HPDE6-E6E7 (cell line): ENCODE results near the gene ZNF26.
"Not testable (repeated sequence)": the region's sequence is repeated elsewhere in the genome, so short reads cannot be mapped to it uniquely, and the experiment has no call there.

Source experiments
- DNase-seq: peaks from one replicate; pipeline ENCODE4 v3.0.0; 2011; ENCODE audit warnings: missing footprints; ENCODE audit errors: extremely low spot score

Gene ZNF26

DNA sequence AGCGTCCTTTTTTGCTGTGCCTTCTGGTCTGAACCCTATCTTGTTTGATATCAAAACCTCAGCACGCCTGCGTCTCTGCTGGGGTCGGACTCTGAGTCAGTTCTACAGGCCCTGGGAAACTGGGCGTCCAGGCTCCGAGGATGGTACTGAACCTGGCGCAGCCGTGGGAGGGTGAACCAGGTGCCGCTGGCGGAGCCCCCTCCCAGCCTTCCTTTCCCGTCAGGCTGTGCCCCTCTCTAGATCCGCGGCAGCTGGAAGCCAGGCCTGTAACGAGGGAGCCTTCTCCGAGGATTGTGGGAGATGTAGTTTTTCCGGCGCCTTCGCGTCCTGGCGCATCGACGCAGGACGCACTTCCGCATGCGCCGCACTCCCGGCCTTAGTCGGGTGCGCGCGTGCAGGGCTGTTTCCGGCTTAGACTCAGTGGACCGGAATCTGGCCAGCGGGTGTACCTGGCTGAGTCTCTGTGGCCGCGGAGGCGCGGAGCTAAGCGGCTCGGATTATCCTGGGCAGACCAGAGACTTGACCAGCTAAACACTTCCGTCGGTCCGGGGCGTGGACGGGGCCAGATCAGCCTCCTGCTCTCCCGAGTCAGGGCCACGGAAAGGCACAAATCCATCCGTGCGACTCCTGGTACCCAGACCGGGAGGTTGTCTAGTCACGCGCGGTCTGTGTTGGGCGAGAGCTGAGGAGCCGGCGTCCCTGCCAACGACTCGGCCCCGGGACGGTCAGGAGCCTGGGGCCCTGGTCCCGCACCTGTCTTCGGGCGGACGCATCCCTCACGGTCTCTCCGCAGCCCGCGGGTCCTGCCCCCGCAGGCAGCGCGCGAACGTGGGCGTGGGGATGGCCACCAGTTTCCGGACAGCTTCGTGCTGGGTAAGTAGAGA is at the start of gene ZNF26:
Gene ZNF26, plus strand, starts transcription at position 367 of the 884 bp plus-strand sequence. Its CDS starts 474 bp downstream, at position 841.
- DNase-seq, result peak; percentile 96

DNA sequence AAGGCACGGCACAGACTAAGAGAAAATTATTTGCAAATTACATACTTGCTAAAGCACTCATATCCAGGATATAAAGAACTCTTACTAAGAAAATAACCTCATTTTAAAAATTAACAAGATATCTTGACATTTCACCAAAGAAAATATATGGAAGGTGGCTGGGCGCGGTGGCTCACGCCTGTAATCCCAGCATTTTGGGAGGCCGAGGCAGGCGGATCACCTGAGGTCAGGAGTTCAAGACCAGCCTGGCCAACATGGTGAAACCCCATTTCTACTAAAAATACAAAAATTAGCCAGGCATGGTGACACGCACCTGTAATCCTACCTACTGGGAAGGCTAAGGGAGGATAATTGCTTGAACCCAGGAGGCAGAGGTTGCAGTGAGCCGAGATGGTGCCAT is 49.2 kb upstream of the ZNF26 start:
- not testable (repeated sequence) for DNase-seq

DNA sequence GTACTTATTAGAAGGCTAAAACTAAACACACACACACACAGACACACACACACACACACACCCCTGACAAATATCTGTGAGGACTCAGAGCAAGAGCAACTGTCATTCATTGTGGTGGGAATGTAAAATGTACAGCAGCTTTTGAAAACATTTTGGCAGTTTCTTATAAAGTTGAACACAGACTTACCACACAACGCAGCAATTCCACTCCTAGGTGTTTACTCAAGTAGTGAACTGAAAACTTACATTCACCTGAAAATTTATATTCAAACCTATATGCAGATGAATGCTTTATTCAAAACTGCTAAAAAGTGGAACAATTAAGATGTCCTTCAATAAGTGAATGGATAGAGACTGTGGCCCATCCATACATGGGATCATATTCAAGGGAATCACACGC is 48.7 kb upstream of the ZNF26 start:
- no peak for DNase-seq

DNA sequence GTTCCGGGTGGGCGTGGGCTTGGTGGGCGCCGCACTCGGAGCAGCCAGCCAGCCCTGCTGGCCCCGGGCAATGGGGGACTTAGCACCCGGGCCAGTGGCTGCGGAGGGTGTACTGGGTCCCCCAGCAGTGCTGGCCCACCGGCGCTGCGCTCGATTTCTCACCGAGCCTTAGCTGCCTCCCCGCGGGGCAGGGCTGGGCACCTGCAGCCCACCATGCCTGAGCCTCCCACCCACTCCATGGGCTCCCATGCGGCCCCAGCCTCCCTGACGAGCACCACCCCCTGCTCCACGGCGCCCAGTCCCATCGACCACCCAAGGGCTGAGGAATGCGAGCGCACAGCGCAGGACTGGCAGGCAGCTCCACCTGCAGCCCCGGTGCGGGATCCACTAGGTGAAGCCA is 47.4 kb upstream of the ZNF26 start:
- not testable (repeated sequence) for DNase-seq

GRCh38 chr12:132940071-132940719 is 46.0 kb upstream of the ZNF26 start:
- DNase-seq, result no peak

DNA sequence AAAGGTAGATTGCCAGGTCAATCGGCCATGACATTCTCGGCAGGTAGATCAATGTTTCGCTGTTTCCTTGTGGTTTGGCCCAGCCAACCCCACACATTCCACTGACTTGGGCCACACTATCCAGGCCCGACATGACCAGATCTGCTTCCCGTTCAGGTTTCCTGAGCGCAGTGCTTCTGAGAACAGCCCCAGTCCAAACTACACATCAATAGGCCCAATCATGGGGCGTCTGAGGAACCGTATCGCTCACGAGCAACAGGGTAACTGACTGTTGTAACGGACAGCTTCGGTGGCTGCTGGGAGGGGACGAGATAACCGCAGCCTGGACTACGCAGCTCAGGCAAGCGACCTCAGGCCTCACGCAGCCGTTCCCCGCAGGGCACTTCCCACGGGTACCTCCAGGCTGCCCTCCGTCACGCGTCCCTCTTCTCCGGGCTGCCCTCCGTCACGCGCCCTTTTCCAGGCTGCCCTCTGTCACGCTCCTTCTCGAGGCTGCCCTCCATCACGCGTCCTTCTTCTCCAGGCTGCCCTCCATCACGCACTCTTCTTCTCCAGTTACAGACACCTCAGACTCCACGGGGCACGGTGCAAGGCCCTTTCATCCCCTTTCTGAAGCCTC is 44.7 kb upstream of the ZNF26 start:
- DNase-seq, result no peak

GRCh38 chr12:132942611-132943010 is 43.6 kb upstream of the ZNF26 start:
- no peak for DNase-seq

- DNase-seq, result no peak
Observed at GRCh38 chr12:132945806-132946205, 40.4 kb upstream of the ZNF26 start.

GRCh38 chr12:132946246-132946820 is 39.8 kb upstream of the ZNF26 start:
- DNase-seq, result no peak

DNA sequence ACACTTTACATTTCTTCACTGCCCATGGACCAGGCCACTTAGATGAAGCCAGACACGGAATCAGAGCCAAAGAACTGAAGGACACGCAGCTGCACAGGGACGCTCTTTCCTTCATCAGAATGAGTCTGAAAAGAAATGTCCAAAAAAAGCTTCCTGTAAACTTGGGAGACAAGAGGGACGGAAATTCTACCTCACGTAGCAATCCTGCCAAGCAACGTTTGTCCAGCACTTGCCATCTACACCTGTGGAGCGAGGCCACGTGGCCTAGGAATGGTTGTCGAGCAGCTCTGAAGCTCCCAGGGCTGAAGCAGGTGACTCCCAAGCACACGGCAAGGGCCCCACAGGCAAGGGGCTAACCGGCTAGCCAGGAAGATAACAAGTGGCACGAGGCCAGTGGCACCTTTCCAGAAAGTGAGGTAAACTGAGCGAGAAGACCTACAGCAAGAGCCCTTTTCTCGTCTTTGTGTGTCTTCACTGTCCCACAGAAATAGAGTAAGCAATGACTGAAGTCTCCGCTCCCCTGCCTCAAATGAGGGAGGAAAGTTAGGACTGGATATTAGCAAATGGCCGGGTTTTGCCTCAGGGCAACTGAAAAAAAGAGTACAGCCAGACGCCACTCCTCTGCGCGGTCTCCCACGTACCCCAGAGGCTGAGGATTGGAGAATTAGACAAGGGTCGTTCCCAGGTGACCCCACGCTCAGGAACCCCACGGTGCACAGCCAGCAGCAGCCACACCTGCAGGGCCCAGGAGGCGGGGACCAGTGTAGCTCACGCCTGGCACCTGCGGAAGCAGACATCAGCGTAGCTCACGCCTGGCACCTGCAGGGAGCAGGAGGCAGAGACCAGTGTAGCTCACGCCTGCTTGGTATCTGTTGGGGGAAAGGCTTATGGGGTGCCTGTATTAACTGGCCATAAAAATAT is 37.8 kb upstream of the ZNF26 start:
- no peak for DNase-seq

- DNase-seq, result no peak
Observed at GRCh38 chr12:132949936-132950837, 36.0 kb upstream of the ZNF26 start.

DNA sequence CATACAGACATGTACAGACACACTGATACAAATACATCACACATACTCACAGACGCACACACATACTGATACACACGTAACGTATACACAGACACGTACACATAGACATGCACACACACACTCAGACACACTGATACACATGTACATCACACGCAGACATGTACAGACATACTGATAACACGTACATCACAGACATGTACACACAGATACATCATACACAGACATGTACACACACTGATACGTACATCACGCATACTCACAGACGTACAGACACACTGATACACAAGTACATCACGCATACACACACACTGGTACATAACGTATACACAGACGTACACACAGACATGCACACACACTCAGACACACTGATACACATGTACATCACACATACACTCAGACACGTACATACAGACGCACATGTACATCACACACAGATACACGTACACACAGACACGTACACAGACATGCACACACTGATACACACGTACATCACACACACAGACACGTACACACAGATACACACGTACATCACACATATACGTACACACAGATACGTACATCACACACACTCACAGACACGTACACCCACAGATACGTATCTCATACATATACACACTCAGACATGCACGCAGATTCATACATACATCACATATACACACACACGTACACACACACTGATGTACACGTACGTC is 35.2 kb upstream of the ZNF26 start:
- DNase-seq, result no peak

DNA sequence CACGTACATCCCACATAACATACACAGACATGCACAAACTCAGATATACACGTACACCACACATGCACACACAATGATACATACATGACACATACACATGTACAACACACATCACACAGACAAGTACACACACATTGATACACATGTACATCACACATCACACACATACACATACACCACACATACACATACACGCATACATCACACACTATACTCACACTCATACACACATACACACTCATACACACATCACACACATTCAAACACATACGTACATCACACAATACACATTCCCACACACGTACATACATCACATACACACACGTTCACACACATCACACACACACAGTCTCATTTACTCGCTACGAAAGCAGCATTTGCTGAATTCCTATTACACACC is 34.5 kb upstream of the ZNF26 start:
- DNase-seq, result no peak

DNA sequence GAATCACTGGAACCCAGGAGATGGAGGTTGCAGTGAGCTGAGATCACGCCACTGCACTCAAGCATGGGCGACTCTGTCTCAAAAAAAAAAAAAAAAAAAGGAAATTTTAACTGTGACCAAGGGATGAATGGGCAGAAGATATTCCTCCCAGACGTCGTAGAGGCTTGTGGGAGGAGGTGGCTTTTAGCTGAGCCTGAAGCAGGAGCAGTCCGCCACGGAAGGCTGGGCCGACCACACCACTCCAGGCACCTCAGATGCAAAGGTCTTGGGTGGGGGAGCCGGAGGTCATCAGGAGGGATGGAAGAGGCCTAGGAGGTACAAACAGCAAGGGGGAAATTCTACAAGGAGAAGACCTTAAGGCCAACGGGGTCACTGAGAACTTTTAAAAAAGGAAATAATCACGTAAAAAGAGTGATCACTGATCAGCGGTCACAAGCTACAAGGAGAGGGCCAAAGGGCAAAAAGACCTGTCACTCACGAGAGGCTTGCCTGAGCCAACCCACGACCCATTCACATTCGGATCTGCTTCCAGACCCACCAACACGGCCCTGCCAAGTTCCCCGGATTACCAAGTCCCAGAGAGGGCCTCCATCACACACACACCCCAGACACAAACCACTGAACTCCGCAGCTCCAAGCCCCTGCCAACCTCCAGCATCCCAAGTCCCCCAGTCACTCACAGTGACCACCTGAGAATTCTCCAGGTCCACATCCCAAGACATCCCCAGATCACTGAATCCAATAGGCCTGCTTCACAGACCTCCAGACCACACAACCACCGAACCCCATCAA is 33.6 kb upstream of the ZNF26 start:
- no peak for DNase-seq

- DNase-seq, result no peak
Observed at GRCh38 chr12:132953163-132953425, 33.1 kb upstream of the ZNF26 start.

- DNase-seq, result no peak
Observed at GRCh38 chr12:132953771-132954170, 32.4 kb upstream of the ZNF26 start.

- peak; percentile 6 for DNase-seq
Observed at GRCh38 chr12:132954471-132955048, 31.6 kb upstream of the ZNF26 start.
